ENCODE results near the gene TMEM9.

GRCh38 chr1:201146626-201147390, 7.5 kb downstream of the TMEM9 start:
- no peak for TF ChIP-seq CTCF (IDR thresholded peaks at IDR 0.05; ENCODE audit: control extremely low read depth in 1 of 3, insufficient read depth in 1 of 3, low read depth in 1 of 3, low read length in 3 of 3)
- no peak for TF ChIP-seq CEBPB (IDR thresholded peaks at IDR 0.05; ENCODE audit: low read depth, low read length)
- no peak for TF ChIP-seq POLR2AphosphoS5 (IDR thresholded peaks at IDR 0.05; ENCODE audit: low read depth, low read length)
- no peak for TF ChIP-seq GTF2F1 (IDR thresholded peaks at IDR 0.05; ENCODE audit: borderline replicate concordance, low read depth, low read length)
- no peak for TF ChIP-seq POLR2A (IDR thresholded peaks at IDR 0.05; ENCODE audit: control extremely low read depth in 1 of 2, low read depth in 2 of 2, low read length in 2 of 2)
- no peak for TF ChIP-seq SP4 (IDR thresholded peaks at IDR 0.05; ENCODE audit: low read length)
- TF ChIP-seq EP300 (IDR thresholded peaks at IDR 0.05; ENCODE audit: borderline replicate concordance in 1 of 2, low read depth in 2 of 2, low read length in 2 of 2) = no peak
- no peak for TF ChIP-seq SRF (IDR thresholded peaks at IDR 0.05; ENCODE audit: low read depth, low read length)
- no peak for TF ChIP-seq EZH2 (IDR thresholded peaks at IDR 0.05; ENCODE audit: low read depth, low read length, severe bottlenecking)
- TF ChIP-seq TAF1 (IDR thresholded peaks at IDR 0.05; ENCODE audit: low read depth, low read length) = no peak
